Activated CD4-positive, CD25-positive, alpha-beta regulatory T cell treated with anti-CD3 and anti-CD28 coated beads, Interleukin-2, amount 50 U/mL, for 24 hours (primary cell): Measurements from ENCODE around the gene TACC2.
"Not testable (repeated sequence)": the region's sequence is repeated elsewhere in the genome, so short reads cannot be mapped to it uniquely, and the experiment has no call there.

Source experiments
- ATAC-seq, 2 donors: fragments of 150-1000 bp; cut with Tn5 transposase; one replicate each; pipeline ENCODE4 v1.10.0; 2021; ENCODE audit warnings: mild to moderate bottlenecking in 1 of 2, moderate library complexity in 1 of 2

The TACC2 gene, protein sequence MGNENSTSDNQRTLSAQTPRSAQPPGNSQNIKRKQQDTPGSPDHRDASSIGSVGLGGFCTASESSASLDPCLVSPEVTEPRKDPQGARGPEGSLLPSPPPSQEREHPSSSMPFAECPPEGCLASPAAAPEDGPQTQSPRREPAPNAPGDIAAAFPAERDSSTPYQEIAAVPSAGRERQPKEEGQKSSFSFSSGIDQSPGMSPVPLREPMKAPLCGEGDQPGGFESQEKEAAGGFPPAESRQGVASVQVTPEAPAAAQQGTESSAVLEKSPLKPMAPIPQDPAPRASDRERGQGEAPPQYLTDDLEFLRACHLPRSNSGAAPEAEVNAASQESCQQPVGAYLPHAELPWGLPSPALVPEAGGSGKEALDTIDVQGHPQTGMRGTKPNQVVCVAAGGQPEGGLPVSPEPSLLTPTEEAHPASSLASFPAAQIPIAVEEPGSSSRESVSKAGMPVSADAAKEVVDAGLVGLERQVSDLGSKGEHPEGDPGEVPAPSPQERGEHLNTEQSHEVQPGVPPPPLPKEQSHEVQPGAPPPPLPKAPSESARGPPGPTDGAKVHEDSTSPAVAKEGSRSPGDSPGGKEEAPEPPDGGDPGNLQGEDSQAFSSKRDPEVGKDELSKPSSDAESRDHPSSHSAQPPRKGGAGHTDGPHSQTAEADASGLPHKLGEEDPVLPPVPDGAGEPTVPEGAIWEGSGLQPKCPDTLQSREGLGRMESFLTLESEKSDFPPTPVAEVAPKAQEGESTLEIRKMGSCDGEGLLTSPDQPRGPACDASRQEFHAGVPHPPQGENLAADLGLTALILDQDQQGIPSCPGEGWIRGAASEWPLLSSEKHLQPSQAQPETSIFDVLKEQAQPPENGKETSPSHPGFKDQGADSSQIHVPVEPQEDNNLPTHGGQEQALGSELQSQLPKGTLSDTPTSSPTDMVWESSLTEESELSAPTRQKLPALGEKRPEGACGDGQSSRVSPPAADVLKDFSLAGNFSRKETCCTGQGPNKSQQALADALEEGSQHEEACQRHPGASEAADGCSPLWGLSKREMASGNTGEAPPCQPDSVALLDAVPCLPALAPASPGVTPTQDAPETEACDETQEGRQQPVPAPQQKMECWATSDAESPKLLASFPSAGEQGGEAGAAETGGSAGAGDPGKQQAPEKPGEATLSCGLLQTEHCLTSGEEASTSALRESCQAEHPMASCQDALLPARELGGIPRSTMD (N-terminal part only)

DNA sequence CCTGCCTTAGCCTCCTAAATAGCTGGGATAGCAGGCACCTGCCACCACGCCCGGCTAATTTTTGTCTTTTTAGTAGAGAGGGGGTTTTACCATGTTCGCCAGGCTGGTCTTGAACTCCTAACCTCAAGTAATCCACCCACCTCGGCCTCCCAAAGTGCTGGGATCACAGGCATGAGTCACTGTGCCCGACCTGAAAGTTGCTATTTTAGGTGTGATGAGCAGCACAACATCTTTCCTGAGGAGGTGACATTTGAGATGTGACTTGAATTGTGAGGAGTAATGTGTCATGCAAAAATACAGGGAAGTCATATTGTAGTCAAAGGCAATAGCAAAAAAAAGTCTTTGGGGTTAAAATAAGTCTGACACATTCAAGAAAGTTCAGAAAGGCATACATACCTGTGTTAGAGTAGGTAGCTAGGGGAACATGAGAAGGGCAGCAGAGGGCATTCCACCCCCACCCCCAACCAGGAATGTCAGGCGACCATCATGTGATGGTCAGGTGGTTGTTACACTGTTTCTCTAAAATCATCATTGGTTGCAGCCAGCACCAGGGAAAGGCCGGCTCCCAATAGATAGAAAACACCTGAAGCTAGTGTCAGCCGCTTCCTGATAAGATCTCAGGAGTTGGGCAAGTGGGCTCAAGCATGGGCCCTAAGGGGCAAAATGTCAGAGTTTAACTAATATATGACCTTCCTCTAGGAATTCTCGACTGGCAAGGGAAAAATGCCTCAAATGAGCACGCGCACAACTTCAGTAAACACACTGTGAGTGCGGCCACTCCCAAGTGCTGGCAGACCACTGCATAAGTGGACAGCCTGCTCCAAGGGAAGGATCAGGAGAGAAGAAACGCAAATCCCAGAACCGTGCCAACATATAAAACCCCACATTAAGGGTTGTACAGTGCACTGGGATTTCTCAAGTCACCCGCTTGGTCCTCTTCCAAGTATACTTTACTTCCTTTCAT is at the start of gene TACC2:
TSS of gene TACC2 (plus strand) at position 803 of the 964 bp plus-strand sequence. CDS start 32,819 bp downstream, outside the sequence.
- no peak for ATAC-seq

DNA sequence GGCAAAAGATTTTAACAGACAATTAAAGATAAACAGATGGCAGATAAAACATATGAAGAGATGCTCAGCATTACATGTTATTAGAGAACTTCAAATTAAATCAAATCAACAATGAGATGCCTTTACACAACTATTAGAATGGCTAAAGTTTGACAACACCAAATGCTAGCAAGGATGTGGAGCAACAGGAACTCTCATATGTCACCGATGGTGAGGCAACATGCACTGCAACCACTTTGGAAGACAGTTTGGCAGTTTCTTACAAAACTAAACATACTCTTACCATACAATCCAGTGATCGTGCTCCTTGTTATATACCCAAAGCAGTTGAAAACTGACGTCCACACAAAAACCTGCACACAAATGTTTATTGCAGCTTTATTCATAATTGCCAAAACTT is 47.4 kb upstream of the TACC2 start:
- ATAC-seq: no peak

DNA sequence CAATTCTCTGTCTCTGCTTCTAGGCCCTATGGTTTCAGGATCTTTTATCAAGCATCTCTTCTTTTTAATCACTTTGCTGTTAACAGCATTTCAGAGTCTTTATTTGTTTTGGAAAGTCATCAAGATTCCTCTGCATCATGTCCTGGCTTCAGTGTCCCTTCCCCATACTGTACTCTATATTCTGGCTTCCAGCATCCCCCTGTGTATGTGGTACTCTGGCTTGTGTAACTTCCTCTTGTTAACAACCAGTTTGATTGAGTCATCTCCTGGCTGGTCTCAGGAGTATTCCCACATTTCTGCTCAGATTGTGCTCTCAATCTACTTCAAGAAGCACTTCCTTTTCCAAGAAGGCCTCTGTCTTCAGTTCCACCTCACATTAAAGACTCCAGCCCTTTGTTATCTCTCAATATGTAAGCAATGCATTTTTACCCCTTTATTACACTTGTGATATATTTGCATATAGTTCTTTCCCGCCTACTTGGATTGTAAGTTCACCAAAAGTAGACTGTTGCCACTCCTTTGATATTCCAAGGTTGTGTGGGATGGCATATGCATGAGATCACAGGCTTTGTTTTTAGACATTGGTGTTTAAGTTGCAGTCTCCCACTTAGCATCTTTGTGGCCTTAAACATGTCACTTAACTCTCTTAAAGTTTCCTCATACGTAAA is 46.1 kb upstream of the TACC2 start:
- no peak for ATAC-seq

DNA sequence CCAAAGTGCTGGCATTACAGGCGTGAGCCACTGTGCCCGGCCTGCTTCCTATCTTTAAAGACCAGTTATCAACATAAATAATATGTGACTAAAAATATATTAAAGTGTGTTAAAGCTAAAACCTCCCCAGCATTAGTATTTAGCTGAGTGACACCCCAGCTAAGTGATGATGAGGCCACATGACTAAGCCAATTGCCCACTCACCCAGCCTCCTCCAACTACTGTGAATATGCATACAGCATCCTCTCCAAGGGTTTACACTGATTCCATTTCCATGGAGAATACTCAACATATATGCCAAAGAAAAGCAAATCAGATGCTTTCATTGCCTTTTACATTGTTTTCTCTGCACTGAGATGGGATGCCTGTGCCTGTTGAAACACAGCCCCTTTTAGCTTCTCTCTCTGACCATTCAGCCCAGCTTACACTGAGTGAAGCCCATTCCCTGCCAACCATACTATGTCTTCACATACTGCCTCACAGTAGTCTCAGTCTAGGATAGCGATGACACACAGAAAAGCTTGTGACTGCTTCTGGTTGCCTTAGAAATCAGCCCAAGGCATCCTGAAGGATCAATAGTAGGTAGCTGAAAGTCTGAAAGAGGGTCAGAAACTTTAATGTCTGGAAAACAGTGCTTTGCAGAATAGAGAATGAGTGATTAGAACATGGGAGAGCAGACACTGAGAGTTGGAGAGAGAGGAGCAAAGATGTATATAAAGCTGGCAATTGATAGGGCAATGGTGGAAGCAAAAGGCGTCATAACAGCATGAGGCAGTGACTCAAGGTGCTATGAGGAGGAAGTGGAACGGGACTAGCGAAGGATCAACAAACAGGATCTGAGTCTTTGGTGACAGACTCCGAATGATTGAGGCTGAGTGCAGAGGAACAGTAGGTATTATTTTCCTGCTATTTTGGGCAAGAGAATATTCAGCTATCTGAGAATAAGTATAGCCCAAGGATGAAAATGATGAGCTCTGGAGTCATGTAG is 41.3 kb upstream of the TACC2 start:
- ATAC-seq: no peak

DNA sequence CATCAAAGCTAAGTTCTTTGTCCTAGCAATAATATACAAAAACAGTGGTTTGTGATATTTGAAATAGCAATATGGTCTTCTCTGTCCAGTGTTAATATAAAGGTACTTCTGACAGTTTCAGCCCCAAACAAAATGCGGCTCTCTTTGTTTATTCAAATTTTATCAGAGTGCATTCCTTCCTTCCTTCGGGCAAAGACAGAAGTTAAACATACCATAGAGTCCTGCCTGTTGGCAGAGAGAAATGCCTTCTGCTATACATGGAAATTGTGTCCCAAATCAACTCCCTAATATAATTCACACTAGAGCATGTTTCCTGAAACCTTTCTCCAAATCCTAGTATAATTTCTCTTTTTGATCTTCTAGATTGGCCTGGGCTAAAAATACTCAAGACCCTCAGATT is 39.9 kb upstream of the TACC2 start:
- ATAC-seq: no peak

DNA sequence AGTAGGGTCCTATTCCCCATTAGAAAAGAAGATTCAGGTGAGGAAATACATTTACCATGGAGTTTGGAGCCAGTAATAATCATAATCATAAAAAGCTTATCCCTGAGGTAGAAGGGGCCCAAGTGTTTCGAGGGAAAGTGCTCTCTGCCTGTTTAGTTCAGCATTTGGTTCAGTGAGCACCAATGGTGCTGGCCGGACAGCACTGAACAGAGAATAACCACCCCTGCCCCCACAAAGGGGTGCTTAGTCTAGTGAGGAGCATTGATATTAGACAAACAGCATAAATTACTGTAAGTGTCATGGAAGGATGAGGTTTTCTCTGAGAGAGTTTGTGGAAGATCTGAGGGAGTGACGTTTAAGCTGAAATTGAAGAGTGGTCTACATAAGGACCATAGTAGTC is 39.5 kb upstream of the TACC2 start:
- no peak for ATAC-seq

DNA sequence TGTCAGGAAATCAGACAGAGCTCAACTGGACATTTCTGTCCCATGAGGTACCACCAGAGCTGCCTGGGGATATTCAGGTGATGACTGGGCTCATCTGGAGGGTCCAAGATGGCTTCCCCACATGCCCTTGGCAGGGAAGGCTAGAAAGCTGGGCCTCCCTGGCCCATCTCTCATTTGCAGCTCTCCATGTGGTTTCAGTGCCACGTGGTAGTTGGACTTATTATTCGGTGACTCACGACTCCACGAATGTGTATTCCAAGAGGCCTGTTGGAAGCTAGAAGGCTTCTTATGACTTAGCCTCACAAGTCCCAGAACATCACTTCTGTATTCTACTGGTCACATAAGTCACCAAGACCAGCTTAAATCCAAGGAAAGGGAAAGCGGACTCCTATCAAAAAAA is 36.7 kb upstream of the TACC2 start:
- ATAC-seq: no peak

DNA sequence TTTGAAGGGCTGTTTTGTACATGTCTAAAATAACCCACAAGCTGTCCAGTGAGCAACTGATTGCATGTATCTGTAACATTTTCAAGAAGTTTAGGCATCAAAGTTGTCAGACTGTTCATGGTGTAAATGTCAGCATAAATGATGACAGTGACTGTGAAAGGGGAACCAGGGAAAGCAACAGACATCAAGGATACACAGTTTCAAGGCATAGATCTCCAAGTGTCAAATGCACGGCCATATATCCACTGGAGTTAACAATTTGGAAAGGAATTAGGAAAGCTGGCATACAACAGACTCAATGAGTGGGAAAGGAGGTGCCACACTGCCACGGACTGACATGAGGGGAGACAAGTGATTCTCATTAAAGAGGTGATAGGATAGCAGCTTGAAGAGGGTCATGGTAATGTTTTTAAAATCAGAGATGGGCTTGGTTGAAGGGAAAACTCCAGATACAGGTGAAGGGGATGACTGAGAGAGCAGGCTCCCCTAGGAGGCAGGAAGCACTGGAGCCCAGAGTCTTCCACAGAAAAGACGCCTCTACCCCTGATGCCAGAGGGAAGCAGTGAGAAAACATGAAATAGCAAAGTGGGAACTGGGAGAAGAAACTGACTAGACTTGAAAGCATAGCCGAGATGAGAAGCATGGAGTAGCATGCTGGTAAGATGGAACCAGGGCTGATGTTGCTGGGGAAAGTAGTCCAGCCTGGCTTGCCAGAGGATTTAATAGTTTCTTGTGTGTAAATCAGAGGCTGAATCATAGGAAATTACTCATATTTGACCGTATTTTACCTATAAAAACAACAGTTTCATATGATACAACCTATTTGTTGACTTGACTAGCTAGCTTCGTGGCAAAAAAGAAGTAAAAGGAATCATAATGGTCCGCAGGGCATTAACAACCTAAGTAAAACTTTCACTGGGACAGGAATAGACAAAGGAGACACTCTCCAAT is 32.6 kb upstream of the TACC2 start:
- no peak for ATAC-seq

DNA sequence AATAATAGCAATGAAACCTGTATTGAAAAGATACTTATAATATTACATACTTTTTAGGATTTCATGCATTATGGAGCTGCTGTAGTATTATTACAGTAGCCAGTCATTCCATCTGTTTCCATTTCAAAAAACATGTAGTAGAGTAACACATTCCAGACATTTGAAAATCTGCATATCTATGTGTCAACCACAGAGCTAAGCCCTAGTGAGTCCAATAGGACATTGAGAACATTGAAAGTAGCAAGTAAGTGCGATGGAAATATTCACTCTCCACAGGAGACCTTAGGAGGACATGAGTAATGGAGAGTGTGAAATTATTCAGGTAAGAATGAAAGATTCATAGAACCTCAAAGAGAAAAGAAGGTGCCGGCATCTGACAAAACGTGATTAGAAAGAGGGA is 29.3 kb upstream of the TACC2 start:
- peak; percentile 21 to 49 for ATAC-seq

DNA sequence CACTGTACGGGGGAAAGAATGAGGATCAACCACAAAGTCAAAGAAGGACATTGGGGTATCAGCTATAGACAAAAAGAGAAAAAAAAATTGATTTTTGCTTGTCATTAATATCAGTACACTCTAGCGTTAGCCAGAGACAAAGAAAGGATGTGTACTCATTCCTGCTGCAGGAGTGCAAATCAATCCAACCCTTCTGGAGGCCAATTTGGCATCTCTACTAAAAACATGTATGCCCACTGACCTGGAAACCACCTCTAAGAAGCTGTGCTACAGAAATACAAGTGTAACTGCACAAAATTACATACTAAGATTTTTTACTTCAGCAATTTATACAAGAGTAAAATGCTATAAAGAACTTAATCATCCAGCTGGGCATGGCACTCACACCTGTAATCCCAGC is 27.5 kb upstream of the TACC2 start:
- ATAC-seq: no peak

DNA sequence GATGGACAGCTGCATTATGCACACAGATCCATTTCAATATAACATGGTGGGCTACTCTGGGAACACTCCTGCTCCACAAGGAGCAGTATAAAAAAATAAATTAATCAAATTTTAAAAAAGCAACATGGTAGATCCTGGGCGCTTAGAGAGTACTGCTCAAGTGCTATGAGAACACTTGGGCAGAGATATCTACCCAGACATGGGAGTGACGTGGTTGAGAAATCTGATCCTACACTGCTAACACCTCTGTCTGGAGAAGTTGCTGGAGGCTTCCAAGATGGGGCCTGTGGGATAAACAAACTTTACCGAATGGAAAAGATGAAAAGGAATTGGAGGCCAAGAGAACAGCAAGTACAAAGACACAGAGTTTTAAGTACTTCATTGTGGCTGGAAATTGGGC is 23.0 kb upstream of the TACC2 start:
- ATAC-seq: no peak

DNA sequence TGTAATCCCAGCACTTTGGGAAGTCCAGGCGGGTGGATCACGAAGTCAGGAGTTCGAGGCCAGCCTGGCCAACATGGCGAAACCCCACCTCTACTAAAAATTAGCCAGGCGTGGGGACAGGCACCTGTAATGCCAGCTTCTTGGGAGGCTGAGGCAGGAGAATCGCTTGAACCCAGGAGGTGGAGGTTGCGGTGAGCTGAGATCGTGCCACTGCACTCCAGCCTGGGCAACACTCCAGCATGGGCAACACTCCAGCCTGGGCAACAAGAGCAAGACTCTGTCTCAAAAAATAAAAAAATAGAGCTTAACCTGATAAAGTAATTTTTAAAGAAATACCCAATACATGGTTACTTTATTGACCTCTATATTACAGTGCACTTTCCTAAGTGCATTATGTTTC is 19.9 kb upstream of the TACC2 start:
- not testable (repeated sequence) for ATAC-seq

DNA sequence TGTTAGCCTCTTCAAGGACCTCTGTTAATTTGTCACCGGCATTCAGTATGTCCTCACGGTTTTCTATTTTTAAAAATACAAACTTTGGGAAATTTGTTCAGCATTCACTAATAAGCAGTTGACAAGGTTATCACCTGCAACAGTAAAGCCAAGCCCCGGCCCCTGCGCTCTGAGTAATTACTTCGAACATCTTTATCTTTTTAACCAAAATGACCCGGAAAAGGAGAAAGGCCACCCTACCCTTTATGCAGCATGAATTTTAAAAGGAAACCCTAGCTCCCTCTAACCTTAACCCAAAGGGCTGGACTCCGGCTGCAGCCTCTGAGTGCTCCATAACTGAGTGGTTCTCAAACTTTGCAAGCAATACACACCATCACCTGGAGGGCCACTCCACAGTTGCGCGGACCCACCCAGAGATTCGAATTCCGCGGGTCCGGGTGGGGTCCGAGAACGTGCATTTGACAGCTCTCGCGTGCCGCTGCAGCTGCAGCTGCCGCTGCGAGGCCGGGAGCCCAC is 14.9 kb upstream of the TACC2 start:
- ATAC-seq: peak in 1 of 2 donors; percentile 5

DNA sequence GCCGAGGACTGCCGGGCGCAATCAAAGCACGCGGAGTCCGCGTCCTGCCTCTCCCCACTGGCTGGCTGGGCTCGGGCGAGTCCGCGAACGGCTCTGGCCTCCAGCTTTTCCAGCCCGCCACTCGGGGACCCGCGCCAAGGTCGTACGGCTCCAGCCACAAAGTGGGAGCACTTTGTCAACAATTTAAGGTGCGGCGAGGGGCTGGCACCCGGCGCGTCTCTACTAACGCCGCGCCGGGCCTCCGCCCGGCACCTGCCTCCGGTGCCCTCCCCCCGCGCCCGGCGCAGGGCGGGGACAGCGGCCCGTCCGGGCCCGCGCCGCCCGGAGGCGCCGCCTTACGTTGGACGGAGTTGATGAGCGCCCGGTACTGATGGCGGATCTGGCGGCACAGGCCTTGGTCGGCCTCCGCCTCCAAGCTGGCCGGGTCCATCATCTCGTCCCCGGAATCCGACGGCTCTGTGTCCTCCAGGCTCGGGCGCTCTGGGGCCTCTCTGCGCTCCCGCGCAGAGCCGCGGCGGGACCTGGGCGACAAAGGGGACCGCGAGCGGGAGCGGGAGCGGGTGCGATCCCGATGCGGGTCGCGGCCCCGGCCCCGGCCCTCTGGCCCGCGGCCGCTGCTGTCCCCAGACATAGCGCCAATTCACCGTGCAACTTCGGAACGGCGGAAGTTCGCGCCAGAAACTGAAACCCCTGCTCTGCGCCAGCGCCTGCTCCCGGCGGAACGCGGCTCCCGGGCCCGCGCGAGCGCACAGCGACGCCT is 14.2 kb upstream of the TACC2 start, which contains the start of gene NSMCE4A:
TSS of gene NSMCE4A (minus strand) at position 683 of the 760 bp plus-strand sequence. CDS start at position 631, 52 bp downstream.
- ATAC-seq: peak; percentile 87 to 88

DNA sequence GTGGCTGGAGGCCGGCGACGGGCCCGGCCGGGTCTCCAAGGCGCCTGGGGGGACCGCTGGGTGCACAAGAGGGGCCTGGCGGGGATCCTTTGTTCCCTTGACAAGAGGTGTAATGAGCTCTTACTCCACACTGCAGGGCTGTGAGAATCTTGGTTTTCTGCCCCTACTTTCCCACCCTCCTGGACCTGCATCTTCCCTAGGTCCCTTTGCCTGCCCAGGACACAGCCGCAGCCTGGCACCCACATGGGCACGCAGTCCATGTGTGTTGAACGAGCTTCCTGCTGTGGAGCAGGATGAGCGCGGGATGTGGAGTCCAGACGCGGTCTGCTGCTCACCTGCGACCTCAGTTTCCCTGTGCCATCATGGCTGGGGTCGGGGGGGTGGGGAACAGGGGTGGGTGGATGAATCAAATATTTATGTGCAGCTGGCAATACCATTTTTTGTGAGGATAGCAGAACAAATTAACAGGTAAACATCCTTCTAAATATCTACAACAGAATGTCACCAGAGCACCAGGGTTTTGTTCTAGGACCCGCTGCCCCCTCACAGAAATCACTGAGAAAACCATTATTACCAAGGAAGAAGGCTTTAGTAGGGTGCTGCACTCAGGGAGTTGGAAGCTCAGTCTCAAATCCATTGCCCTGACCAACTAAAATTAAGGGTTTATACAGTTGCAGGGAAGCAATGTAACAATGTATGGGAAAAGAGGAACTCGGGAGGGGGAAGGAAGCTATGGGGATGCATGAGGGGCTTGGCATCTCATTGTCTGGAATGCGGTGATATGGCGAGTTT is 13.5 kb upstream of the TACC2 start:
- ATAC-seq: peak; percentile 1 to 7

DNA sequence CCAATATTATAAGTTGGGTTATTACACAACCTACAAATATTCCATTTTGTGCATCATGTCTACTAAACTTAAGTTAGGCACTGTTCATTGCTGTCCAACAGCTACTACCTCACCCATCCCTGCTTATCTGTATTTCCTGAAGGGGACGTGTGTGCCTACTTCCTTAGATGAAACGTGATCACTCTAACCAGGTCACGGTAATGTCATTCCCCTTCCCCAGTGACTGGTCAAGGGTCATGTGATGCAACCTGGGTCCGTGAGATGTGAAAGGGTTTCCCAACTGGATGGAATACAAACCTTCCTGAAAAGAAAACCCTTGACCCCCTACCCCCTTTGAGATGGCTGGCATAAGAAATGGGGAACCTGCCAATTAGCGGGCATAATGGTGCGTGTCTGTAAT is 12.4 kb upstream of the TACC2 start:
- no peak for ATAC-seq

DNA sequence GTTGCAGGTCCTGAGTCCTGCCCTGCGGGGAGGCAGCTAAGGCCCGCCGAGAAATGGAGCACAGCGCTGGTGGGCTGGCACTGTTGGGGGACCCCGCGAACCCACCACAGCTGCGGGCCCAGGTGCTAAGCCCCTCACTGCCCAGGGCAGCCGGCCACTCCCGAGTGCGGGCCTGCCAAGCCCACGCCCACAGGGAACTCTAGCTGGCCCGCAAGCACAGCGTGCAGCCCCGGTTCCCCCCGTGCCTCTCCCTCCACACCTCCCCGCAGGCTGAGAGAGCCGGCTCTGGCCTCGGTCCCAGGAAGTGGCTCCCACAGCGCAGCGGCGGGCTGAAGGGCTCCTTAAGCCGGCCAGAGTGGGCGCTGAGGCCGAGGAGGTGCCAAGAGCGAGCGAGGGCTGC is 10.5 kb upstream of the TACC2 start:
- no peak for ATAC-seq
